Stimulated activated CD8-positive, alpha-beta memory T cell treated with anti-CD3 and anti-CD28 coated beads, Interleukin-2, amount 100 ng/mL, for 1 hour (primary cell): ENCODE data around the gene MAN1B1.
A peak's percentile ranks its signal among the peaks of the same experiment; 100 is the strongest.
"Not testable (repeated sequence)": the region's sequence is repeated elsewhere in the genome, so short reads cannot be mapped to it uniquely, and the experiment has no call there.

ENCODE experiments used
- DNase-seq, 2 donors: peaks; one replicate each; pipeline ENCODE4 v3.0.0-alpha.2; 2020; ENCODE audit warnings: low read depth in 2 of 2

MAN1B1 gene

GRCh38 chr9:137052998-137053943, 33.5 kb upstream of the MAN1B1 start:
- DNase-seq, result no peak

GRCh38 chr9:137053944-137054931, 32.5 kb upstream of the MAN1B1 start, which contains the start of gene ENTPD2:
Gene ENTPD2 (minus strand): TSS chr9:137054061. CDS start chr9:137053997, 64 bp downstream.
- DNase-seq, result no peak

DNA sequence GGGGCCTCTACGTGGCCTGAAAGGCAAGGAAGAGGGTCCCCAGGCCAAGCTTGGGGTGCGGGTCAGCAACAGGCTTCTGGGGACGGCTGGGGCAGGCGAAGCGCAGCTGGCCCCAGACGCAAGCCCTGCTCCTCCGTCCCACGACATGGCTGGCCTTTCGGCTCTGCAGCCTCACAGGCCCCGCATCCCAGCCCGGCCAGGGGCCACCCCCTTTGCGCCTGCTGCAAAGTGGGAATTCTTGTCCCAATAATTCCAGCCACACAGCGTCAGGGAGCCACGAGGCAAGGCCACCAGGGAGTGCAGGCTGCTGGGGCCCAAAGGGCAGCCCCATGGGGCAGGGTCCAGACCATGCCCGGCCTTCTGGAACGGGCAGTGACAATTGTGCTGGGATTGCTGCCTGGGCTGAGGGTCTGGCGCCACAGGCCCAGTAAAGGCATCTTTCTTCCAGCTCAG, 31.8 kb upstream of the MAN1B1 start:
- DNase-seq, result no peak

GRCh38 chr9:137055385-137056364, 31.1 kb upstream of the MAN1B1 start:
- DNase-seq, result no peak

DNA sequence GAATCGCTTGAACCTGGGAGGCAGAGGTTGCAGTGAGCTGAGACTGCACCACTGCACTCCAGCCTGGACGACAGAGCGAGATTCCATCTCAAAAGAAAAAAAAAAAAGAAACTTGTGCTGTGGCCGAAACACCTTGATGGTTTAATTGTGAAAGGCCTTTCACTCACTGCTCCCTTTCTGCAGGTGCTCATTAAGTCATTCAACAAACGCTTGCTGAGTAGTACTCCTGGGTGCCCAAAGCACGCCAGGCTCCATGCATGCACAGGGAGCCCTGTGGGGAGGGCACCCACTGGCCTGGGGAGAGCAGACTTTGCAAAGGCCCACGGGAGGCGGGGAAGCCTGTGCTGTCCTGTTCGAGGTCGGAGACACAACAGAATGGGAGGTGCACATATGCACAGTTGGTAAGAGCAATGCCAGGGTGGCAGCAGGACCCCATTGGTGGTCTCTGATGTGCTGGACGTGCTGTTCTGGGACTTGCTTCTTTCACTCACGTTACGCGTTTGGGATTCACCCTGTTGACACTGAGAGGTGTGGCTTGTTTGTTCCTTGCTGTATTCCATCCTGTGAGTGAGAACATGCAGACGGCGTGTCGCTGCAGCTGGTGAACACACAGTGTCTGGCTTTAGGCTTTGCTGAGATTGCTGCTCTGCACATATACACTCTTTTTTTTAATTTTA, 29.9 kb upstream of the MAN1B1 start:
- DNase-seq, result no peak

DNA sequence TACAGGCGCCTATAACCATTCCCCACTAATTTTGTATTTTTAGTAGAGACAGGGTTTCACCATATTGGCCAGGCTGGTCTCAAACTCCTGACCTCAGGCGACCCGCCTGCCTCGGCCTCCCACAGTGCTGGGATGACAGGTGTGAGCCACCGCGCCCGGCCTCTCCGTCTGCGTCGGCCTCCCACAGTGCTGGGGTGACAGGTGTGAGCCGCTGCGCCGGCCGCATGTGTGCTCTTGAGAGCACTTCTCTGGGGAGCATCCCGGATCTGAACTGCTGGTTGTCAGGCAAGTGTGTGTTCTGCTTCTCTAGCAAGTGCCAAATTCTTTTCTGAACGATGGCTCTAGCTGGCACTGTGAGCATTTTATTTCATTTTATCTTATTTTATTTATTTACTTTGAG, 29.2 kb upstream of the MAN1B1 start:
- DNase-seq, result no peak

GRCh38 chr9:137058521-137059234, 28.1 kb upstream of the MAN1B1 start:
- no peak for DNase-seq

DNA sequence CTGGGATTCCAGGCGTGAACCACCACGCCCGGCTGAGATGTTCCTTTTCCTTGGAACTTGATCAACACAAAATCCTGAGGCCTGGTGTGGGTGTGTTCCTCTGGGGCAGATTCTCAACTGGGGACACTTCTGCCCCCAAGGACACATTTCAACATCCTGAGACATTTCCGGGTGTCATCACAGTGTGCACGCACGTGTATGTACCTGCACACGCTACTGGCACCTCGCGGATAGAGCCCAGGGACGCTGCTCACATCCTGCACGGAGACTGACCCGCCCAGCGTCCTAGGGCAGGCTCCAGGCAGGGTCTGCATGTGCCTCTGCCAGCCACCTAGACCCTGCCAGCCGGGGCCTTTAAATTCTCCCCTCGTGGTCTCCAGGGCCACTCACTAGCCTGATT, 24.4 kb upstream of the MAN1B1 start:
- DNase-seq, result no peak

GRCh38 chr9:137062798-137063197, 24.0 kb upstream of the MAN1B1 start:
- not testable (repeated sequence) for DNase-seq

- DNase-seq, result no peak
Observed at GRCh38 chr9:137063311-137064026, 23.3 kb upstream of the MAN1B1 start.

DNA sequence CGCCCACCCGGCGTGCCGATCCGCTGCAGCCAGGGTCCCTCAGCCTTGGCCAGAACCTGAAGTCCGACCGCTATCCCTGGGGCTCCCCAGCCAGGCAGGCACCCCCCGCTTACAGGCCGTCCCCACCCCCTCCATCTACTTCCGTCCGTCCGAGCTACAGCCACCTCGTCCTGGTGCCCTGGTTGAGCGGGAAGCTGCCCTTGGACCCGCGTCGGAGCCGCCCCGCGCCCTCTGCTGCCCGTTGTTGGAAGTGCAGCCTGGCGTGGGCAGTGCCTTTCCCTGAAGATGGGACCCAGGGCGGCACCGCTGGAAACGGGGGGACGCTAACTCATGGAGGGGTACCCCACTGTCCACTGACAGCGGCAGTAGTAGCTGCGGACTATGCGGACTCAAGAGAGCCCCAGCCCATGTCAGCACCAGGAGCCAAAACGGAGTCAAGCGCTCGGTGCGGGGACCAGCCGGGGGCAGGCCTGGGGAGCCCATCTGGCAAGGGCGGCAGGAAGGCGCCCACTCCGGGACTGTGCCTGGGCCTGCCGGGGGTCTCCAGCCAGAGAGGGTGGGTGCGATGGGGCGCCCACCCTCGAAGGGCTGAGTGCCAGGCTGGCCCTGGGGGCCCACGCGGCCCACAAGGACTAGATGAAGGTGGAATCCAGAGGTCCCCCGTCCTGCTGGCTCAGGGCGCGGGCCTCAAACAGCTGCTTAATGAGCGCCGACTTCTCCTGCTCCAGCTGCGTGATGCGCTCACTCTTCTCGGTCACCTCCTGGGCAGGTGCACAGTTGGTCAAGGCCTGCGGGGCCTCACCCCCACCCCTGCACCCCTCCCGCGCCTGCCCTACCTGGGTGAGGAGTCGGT, 22.5 kb upstream of the MAN1B1 start:
- peak in 1 of 2 donors; percentile 23 for DNase-seq

DNA sequence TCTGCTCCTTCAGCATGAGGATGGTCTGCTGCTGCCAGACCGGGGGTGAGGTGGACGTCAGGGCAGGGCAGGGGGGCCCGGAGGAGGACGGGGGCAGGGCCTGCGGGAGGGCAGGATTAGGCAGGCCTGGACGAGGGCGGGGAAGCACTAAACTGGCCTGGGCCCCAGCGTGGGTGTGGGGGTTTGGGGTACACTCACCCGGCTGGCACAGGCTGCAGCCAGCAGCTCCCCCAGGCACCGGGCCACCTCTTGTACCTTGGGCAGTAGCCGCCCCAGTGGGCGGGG, 22.0 kb upstream of the MAN1B1 start:
- no peak for DNase-seq

- no peak for DNase-seq
Observed at GRCh38 chr9:137065336-137065967, 21.3 kb upstream of the MAN1B1 start.

DNA sequence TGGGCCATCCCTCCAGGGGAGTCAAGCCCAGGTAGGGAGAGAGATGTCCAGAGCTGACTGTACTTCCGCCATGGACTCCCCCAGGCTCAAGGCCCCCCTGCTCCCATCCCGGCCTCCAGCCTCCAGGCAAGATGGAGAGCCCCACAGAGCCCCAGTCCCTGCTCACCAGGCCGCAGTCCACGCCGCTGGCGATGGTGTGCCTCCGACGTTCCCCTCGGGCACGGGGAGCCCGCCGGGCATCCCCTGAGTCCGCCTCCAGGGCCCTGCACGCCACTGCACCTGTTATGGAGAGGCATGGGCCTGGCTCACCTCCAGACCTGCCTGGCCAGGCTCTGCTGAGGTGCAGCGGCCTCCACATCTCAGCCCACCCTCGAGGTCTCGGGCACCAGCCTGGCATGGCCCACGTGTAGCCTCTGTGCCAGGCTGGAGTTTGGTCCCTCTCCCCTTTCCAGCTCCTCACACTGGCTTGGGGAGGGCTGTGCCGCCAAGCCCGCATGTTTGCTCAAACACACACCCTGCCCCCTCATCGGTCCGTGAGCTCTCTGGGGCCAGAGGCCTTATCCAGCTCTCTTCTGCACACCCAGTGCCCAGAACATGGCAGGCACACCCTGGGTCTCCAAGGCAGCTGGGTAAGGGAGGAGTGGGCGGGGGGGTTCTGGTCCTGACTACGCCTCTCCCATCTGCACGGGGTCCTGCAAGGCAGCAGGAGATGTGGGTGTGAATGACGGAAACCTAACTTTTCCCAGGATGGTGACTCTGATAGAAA, 20.5 kb upstream of the MAN1B1 start:
- no peak for DNase-seq

GRCh38 chr9:137067860-137068538, 18.8 kb upstream of the MAN1B1 start:
- peak; percentile 66 to 71 for DNase-seq
